HepG2 (cell line): ENCODE measurements around the gene TBC1D16. TPM values are rescaled to one million over a fixed set of nuclear protein-coding genes. Genes with fewer than 3 reads are reported as not detected.

ENCODE experiments used
- FOXA3 ChIP-seq: IDR thresholded peaks from 2 replicates; pipeline ENCODE4 v1.6.1; 2016; ENCODE audit warnings: missing genetic modification reagents, missing compliant biosample characterization
- GTF2F1 ChIP-seq: fragments of 150-350 bp; IDR thresholded peaks from 2 replicates; pipeline ENCODE4 v1.6.1; 2014; ENCODE audit warnings: low read length
- HOXA7 ChIP-seq: sonication (generic); formaldehyde crosslinking; IDR thresholded peaks from 2 replicates; pipeline ENCODE4 v1.8.1; 2022; ENCODE audit warnings: mild to moderate bottlenecking, missing genetic modification reagents, moderate library complexity
- HOXD1 ChIP-seq: sonication (generic); formaldehyde crosslinking; IDR thresholded peaks from 2 replicates; pipeline ENCODE4 v1.5.0; 2020; ENCODE audit warnings: missing genetic modification reagents
- MBD4 ChIP-seq: IDR thresholded peaks from 2 replicates; pipeline ENCODE4 v1.6.1; 2012; ENCODE audit warnings: low read length, inconsistent platforms, borderline replicate concordance
- MLX ChIP-seq: IDR thresholded peaks from 2 replicates; pipeline ENCODE4 v1.6.1; 2016
- MXD1 ChIP-seq: sonication (generic); formaldehyde crosslinking; IDR thresholded peaks from 2 replicates; pipeline ENCODE4 v1.4.0; 2020; ENCODE audit warnings: mild to moderate bottlenecking, missing genetic modification reagents
- PRDM15 ChIP-seq: sonication (generic); formaldehyde crosslinking; IDR thresholded peaks from 2 replicates; pipeline ENCODE4 v1.4.0; 2020; ENCODE audit warnings: missing genetic modification reagents
- RFX5 ChIP-seq: IDR thresholded peaks from 2 replicates; pipeline ENCODE4 v1.6.1; 2011; ENCODE audit warnings: low read depth, low read length, improper control_type of control experiment
- RNF219 ChIP-seq: sonication (generic); formaldehyde crosslinking; IDR thresholded peaks from 2 replicates; pipeline ENCODE4 v1.5.0; 2020; ENCODE audit warnings: mild to moderate bottlenecking, missing genetic modification reagents
- SRSF9 ChIP-seq: fragments of 200-400 bp; formaldehyde crosslinking; IDR thresholded peaks from 2 replicates; pipeline ENCODE4 v1.6.1; 2018; ENCODE audit warnings: borderline replicate concordance, mild to moderate bottlenecking, low read depth, low read length; ENCODE audit not compliant: insufficient read depth, poor library complexity, severe bottlenecking
- TRAFD1 ChIP-seq: sonication (generic); formaldehyde crosslinking; IDR thresholded peaks from 2 replicates; pipeline ENCODE4 v1.5.1; 2020; ENCODE audit warnings: missing genetic modification reagents, mild to moderate bottlenecking, borderline replicate concordance
- ZNF280B ChIP-seq: sonication (generic); formaldehyde crosslinking; IDR thresholded peaks from 2 replicates; pipeline ENCODE4 v1.5.0; 2020; ENCODE audit warnings: missing genetic modification reagents, mild to moderate bottlenecking, borderline replicate concordance
- ZNF644 ChIP-seq: IDR thresholded peaks from 2 replicates; pipeline ENCODE4 v1.6.1; 2016; ENCODE audit warnings: low read depth
- ZNF710 ChIP-seq: sonication (generic); formaldehyde crosslinking; IDR thresholded peaks from 2 replicates; pipeline ENCODE4 v1.5.0; 2020; ENCODE audit warnings: mild to moderate bottlenecking, missing genetic modification reagents, borderline replicate concordance
- ZSCAN12 ChIP-seq: sonication (generic); formaldehyde crosslinking; IDR thresholded peaks from 2 replicates; pipeline ENCODE4 v1.9.0; 2021; ENCODE audit warnings: mild to moderate bottlenecking, missing genetic modification reagents
- polyA plus RNA-seq, 8 experiments: library from polyadenylated mRNA; depleted of rRNA in 3 of 8; stranded (reverse) in 7 of 8; unstranded in 1 of 8; fragments of >200 nt; fragmentation: Illumina TruSeq in 4 of 8; extraction: Trizol in 4 of 8; gene quantifications; 2 replicates each; pipeline versions ENCODE4 v1.2.1 to v1.2.3, GENCODE V29; 2011 to 2016; ENCODE audit warnings: low read depth in 4 of 8, missing spikeins in 1 of 8, mixed read lengths in 1 of 8; ENCODE audit not compliant: insufficient read depth in 1 of 8
- total RNA-seq, 5 experiments: library from RNA; depleted of rRNA; stranded (reverse); fragments of >200 nt; fragmentation: Illumina TruSeq; extraction: Trizol; gene quantifications; 2 replicates each; pipeline ENCODE4 v1.2.3, GENCODE V29; 2016; ENCODE audit warnings: low read depth in 1 of 5

TBC1D16 gene
- total and polyA plus RNA-seq, 2 of the 13 experiments (the other 11 are each of a cell fraction or from before 2014, with no cell fraction given): 14.9 to 24.9 TPM

- TF ChIP-seq ZNF710 (CRISPR knock-in tag) (peak; percentile 67), HOXD1 (CRISPR knock-in tag) (no peak), MXD1 (CRISPR knock-in tag) (no peak), ZNF280B (no peak), ZNF644 (no peak), FOXA3 (CRISPR knock-in tag) (no peak), HOXA7 (no peak), TRAFD1 (no peak), MBD4 (no peak), MLX (no peak), RFX5 (no peak), PRDM15 (peak; percentile 65; the same call in 1 of the 2 replicates), SRSF9 (no peak), ZSCAN12 (CRISPR knock-in tag) (no peak), RNF219 (no peak), GTF2F1 (no peak)
These were observed 35.6 kb upstream of the TBC1D16 start (continued) for GRCh38 chr17:80071116-80071841.
